OCI-LY7 (cell line): ENCODE results near the gene MAGEB17.

Source experiments
- EZH2phosphoT487 ChIP-seq: fragments of 200-600 bp; sonication (generic); IDR thresholded peaks from 2 replicates; pipeline ENCODE4 v1.6.1; 2018; ENCODE audit warnings: low read depth, borderline replicate concordance, mild to moderate bottlenecking, mixed run types, antibody characterized with exemption, low read length, moderate library complexity, mixed read lengths
- TF ChIP-seq, protein P1 (sequence below): fragments of 200-600 bp; sonication (generic); conservative IDR thresholded peaks from 2 replicates; pipeline ENCODE4 v1.5.1; 2014; ENCODE audit warnings: mild to moderate bottlenecking, antibody characterized with exemption, low read length, moderate library complexity, mixed read lengths

DNA sequence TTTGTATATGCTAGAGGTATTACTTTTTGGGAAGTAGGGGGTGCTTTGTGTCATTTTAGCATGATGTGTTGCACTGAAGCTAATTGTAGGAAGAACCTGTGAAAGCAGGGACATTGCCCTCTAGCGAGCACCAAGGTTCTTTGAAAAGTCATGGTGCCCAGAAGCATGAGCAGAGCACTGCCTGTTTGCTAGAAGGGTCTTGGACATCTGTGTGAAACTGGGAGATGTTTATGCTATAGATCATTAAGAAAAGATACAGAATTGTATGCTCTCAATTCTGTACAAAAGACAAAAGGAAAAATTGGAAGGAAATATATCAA lies 29.2 kb upstream of the MAGEB17 start:
- TF ChIP-seq, protein P1, sequence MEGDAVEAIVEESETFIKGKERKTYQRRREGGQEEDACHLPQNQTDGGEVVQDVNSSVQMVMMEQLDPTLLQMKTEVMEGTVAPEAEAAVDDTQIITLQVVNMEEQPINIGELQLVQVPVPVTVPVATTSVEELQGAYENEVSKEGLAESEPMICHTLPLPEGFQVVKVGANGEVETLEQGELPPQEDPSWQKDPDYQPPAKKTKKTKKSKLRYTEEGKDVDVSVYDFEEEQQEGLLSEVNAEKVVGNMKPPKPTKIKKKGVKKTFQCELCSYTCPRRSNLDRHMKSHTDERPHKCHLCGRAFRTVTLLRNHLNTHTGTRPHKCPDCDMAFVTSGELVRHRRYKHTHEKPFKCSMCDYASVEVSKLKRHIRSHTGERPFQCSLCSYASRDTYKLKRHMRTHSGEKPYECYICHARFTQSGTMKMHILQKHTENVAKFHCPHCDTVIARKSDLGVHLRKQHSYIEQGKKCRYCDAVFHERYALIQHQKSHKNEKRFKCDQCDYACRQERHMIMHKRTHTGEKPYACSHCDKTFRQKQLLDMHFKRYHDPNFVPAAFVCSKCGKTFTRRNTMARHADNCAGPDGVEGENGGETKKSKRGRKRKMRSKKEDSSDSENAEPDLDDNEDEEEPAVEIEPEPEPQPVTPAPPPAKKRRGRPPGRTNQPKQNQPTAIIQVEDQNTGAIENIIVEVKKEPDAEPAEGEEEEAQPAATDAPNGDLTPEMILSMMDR, result peak; percentile 80
- TF ChIP-seq EZH2phosphoT487, result no peak
